WTC11 (cell line): ENCODE measurements around the gene SEL1L. TPM values are rescaled to one million over a fixed set of nuclear protein-coding genes. Genes with fewer than 3 reads are reported as not detected.
"Not testable (repeated sequence)": the region's sequence is repeated elsewhere in the genome, so short reads cannot be mapped to it uniquely, and the experiment has no call there.

ENCODE experiments used
- ATAC-seq: fragments of 200-7000 bp; cut with Tn5 transposase; 2 replicates; pipeline ENCODE4 v1.10.0; 2021; ENCODE audit warnings: mild to moderate bottlenecking, moderate library complexity
- CTCF ChIA-PET: fragments of 300-600 bp; sonication (Branson Sonifier 250); formaldehyde crosslinking; loops from one replicate; lab custom pipeline; 2021; ENCODE audit warnings: antibody characterized with exemption; lab: Charles Lee
- POLR2A ChIA-PET: fragments of 350-600 bp; sonication (Branson Sonifier 250); formaldehyde crosslinking; loops from one replicate; lab custom pipeline; 2021; ENCODE audit warnings: antibody characterized with exemption; lab: Charles Lee
- DNase-seq: peaks from one replicate; pipeline ENCODE4 v3.0.0; 2021; ENCODE audit warnings: low spot score
- H3K27ac Mint-ChIP-seq: 2 replicates; pipeline ENCODE4 v1.8.0; 2021; ENCODE audit warnings: mixed read lengths
- H3K27me3 Mint-ChIP-seq: 2 replicates; pipeline ENCODE4 v1.8.0; 2021; ENCODE audit warnings: low read depth, mild to moderate bottlenecking, moderate library complexity, mixed read lengths
- H3K36me3 Mint-ChIP-seq: 2 replicates; pipeline ENCODE4 v1.8.0; 2021; ENCODE audit warnings: mixed read lengths
- H3K4me1 Mint-ChIP-seq: 2 replicates; pipeline ENCODE4 v1.8.0; 2022; ENCODE audit warnings: mixed read lengths
- H3K4me3 Mint-ChIP-seq: 2 replicates; pipeline ENCODE4 v1.8.0; 2021; ENCODE audit warnings: mild to moderate bottlenecking, moderate library complexity, mixed read lengths
- H3K9me3 Mint-ChIP-seq: 2 replicates; pipeline ENCODE4 v1.8.0; 2021; ENCODE audit warnings: mixed read lengths
- ATF1 ChIP-seq: sonication (generic); formaldehyde crosslinking; IDR thresholded peaks from 2 replicates; pipeline ENCODE4 v1.8.1; 2023; ENCODE audit warnings: mild to moderate bottlenecking, moderate library complexity, missing genetic modification reagents
- FOXK1 ChIP-seq: sonication (generic); formaldehyde crosslinking; IDR thresholded peaks from 2 replicates; pipeline ENCODE4 v1.8.0; 2022; ENCODE audit warnings: mild to moderate bottlenecking, moderate library complexity, missing genetic modification reagents
- HMGA2 ChIP-seq: fragments of 250-450 bp; sonication (Bioruptor Pico); IDR thresholded peaks from 2 replicates; pipeline ENCODE4 v1.4.0; 2021; ENCODE audit warnings: mild to moderate bottlenecking, moderate library complexity
- NFYB ChIP-seq: sonication (generic); formaldehyde crosslinking; conservative IDR thresholded peaks from 2 replicates; pipeline ENCODE4 v1.8.0; 2022; ENCODE audit warnings: low read depth, missing genetic modification reagents
- NR2C2 ChIP-seq: sonication (generic); formaldehyde crosslinking; IDR thresholded peaks from 2 replicates; pipeline ENCODE4 v1.8.0; 2022; ENCODE audit warnings: mild to moderate bottlenecking, missing genetic modification reagents
- ZNF138 ChIP-seq: sonication (generic); formaldehyde crosslinking; conservative IDR thresholded peaks from 2 replicates; pipeline ENCODE4 v1.8.1; 2022; ENCODE audit warnings: mild to moderate bottlenecking, moderate library complexity, missing genetic modification reagents
- ZNF317 ChIP-seq: sonication (generic); formaldehyde crosslinking; IDR thresholded peaks from 2 replicates; pipeline ENCODE4 v1.8.1; 2023; ENCODE audit warnings: low read depth, mild to moderate bottlenecking, moderate library complexity, missing genetic modification reagents, borderline replicate concordance
- ZNF396 ChIP-seq: fragments of 250-450 bp; sonication (Bioruptor Pico); IDR thresholded peaks from 2 replicates; pipeline ENCODE4 v1.8.0; 2021; ENCODE audit warnings: mild to moderate bottlenecking, moderate library complexity, borderline replicate concordance
- ZNF671 ChIP-seq: fragments of 250-450 bp; sonication (Bioruptor Pico); IDR thresholded peaks from 2 replicates; pipeline ENCODE4 v1.8.0; 2021; ENCODE audit warnings: mild to moderate bottlenecking
- total RNA-seq: library from RNA; stranded (reverse); gene quantifications from 3 replicates; pipeline ENCODE4 v1.2.3, GENCODE V29; 2021
- TF ChIP-seq, protein P1 (sequence below): sonication (generic); formaldehyde crosslinking; IDR thresholded peaks from 2 replicates; pipeline ENCODE4 v1.8.0; 2022; ENCODE audit warnings: missing genetic modification reagents
- TF ChIP-seq, protein P2 (sequence below): fragments of 250-450 bp; sonication (Bioruptor Pico); IDR thresholded peaks from 2 replicates; pipeline ENCODE4 v1.9.0; 2021; ENCODE audit warnings: mild to moderate bottlenecking, borderline replicate concordance
- TF ChIP-seq, protein P3 (sequence below): sonication (generic); formaldehyde crosslinking; IDR thresholded peaks from 2 replicates; pipeline ENCODE4 v1.8.1; 2023; ENCODE audit warnings: mild to moderate bottlenecking, missing genetic modification reagents, borderline replicate concordance
- TF ChIP-seq, protein P4 (sequence below): sonication (generic); formaldehyde crosslinking; IDR thresholded peaks from 2 replicates; pipeline ENCODE4 v1.8.0; 2023; ENCODE audit warnings: missing genetic modification reagents

The SEL1L gene
- total RNA-seq, 1 experiment from 2014 or later = 29.1 TPM

GRCh38 chr14:81516986-81517797, 16.5 kb downstream of the SEL1L start:
- Mint-ChIP-seq H3K9me3 (no peaks in the 10 kb centered on the region; the same call in 1 of the 2 replicates), H3K36me3 (peaks cover 23% of the 10 kb centered on the region), H3K4me1 (peaks cover 19% of the 10 kb centered on the region), H3K27me3 (no peaks in the 10 kb centered on the region), H3K27ac (peak overlapping the region; percentile 84), H3K4me3 (no peak overlapping the region)
- ChIA-PET CTCF (no interaction called here), POLR2A (no interaction called here)
- ATAC-seq (peak; percentile 91), DNase-seq (no peak)
- TF ChIP-seq NR2C2 (CRISPR knock-in tag) (no peak), ZNF138 (CRISPR knock-in tag) (no peak), HMGA2 (CRISPR knock-in tag) (no peak), ZNF671 (CRISPR knock-in tag) (no peak), ATF1 (no peak)
- TF ChIP-seq, protein P1, sequence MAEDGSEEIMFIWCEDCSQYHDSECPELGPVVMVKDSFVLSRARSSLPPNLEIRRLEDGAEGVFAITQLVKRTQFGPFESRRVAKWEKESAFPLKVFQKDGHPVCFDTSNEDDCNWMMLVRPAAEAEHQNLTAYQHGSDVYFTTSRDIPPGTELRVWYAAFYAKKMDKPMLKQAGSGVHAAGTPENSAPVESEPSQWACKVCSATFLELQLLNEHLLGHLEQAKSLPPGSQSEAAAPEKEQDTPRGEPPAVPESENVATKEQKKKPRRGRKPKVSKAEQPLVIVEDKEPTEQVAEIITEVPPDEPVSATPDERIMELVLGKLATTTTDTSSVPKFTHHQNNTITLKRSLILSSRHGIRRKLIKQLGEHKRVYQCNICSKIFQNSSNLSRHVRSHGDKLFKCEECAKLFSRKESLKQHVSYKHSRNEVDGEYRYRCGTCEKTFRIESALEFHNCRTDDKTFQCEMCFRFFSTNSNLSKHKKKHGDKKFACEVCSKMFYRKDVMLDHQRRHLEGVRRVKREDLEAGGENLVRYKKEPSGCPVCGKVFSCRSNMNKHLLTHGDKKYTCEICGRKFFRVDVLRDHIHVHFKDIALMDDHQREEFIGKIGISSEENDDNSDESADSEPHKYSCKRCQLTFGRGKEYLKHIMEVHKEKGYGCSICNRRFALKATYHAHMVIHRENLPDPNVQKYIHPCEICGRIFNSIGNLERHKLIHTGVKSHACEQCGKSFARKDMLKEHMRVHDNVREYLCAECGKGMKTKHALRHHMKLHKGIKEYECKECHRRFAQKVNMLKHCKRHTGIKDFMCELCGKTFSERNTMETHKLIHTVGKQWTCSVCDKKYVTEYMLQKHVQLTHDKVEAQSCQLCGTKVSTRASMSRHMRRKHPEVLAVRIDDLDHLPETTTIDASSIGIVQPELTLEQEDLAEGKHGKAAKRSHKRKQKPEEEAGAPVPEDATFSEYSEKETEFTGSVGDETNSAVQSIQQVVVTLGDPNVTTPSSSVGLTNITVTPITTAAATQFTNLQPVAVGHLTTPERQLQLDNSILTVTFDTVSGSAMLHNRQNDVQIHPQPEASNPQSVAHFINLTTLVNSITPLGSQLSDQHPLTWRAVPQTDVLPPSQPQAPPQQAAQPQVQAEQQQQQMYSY = no peak

GRCh38 chr14:81515927-81516326, 17.7 kb downstream of the SEL1L start:
- H3K27me3 Mint-ChIP-seq, CTCF ChIA-PET, DNase-seq, ATAC-seq, H3K9me3 Mint-ChIP-seq, H3K4me3 Mint-ChIP-seq, POLR2A ChIA-PET, H3K27ac Mint-ChIP-seq: not testable (repeated sequence)
- H3K36me3 Mint-ChIP-seq = peaks cover 27% of the 10 kb centered on the region
- H3K4me1 Mint-ChIP-seq = peaks cover 26% of the 10 kb centered on the region

- H3K27me3 Mint-ChIP-seq, POLR2A ChIA-PET: not testable (repeated sequence)
- peaks cover 34% of the 10 kb centered on the region for H3K4me1 Mint-ChIP-seq
These were observed 20.8 kb downstream of the SEL1L start for GRCh38 chr14:81512826-81513225.

DNA sequence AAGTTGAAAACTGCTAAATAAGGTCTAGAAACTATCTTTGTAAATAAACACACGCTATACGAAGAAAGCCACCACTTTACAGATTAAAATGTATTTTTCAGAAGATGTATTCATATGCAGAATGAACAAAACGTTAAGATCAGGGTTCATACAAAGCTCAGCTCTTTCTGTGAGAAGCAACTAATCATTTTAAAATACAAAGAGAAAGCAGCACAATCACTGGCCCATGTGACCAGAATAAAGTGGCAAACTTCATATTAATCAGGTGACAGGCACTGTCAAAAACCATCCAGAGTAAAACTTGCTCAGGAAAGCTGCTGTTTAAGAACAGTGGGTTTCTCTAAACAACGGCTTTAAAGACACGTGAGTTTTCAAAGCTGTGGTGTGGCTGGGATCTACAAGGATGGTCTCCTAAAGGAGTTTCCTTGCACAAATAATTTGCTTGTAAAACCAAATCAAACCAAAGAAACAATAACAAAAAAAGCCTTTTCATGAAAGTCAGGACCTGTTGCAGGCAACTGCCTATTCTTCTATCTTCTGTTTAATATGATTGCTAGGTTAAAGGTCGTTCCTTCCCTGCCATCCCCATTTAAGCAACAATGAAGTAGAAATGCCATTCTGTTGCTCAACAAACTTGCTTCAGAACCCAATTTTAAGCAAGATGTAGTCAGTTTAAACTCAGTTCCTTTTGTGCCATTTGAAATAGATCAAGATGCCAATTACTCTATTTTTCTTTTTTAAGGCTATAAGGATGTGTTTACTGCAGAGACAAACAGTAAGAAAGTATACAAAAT, 22.3 kb downstream of the SEL1L start:
- CTCF ChIA-PET = interaction anchor here (1.5 kb wide), 1 partner anchor 242 kb away, joined by 3 read pairs; no protein-coding TSS in a partner anchor
- POLR2A ChIA-PET = no interaction called here
- no peak overlapping the region for H3K27ac Mint-ChIP-seq
- no peaks in the 10 kb centered on the region for H3K27me3 Mint-ChIP-seq
- ATAC-seq (no peak), DNase-seq (no peak)
- H3K9me3 Mint-ChIP-seq = no peaks in the 10 kb centered on the region; the same call in 1 of the 2 replicates
- H3K36me3 Mint-ChIP-seq = peaks cover 29% of the 10 kb centered on the region
- peaks cover 20% of the 10 kb centered on the region for H3K4me1 Mint-ChIP-seq
- no peak overlapping the region for H3K4me3 Mint-ChIP-seq
- TF ChIP-seq, protein P2, sequence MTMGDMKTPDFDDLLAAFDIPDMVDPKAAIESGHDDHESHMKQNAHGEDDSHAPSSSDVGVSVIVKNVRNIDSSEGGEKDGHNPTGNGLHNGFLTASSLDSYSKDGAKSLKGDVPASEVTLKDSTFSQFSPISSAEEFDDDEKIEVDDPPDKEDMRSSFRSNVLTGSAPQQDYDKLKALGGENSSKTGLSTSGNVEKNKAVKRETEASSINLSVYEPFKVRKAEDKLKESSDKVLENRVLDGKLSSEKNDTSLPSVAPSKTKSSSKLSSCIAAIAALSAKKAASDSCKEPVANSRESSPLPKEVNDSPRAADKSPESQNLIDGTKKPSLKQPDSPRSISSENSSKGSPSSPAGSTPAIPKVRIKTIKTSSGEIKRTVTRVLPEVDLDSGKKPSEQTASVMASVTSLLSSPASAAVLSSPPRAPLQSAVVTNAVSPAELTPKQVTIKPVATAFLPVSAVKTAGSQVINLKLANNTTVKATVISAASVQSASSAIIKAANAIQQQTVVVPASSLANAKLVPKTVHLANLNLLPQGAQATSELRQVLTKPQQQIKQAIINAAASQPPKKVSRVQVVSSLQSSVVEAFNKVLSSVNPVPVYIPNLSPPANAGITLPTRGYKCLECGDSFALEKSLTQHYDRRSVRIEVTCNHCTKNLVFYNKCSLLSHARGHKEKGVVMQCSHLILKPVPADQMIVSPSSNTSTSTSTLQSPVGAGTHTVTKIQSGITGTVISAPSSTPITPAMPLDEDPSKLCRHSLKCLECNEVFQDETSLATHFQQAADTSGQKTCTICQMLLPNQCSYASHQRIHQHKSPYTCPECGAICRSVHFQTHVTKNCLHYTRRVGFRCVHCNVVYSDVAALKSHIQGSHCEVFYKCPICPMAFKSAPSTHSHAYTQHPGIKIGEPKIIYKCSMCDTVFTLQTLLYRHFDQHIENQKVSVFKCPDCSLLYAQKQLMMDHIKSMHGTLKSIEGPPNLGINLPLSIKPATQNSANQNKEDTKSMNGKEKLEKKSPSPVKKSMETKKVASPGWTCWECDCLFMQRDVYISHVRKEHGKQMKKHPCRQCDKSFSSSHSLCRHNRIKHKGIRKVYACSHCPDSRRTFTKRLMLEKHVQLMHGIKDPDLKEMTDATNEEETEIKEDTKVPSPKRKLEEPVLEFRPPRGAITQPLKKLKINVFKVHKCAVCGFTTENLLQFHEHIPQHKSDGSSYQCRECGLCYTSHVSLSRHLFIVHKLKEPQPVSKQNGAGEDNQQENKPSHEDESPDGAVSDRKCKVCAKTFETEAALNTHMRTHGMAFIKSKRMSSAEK (CRISPR knock-in tag) = no peak
- TF ChIP-seq ZNF396 (CRISPR knock-in tag) (no peak), ZNF671 (CRISPR knock-in tag) (no peak), FOXK1 (CRISPR knock-in tag) (no peak), NFYB (no peak), ZNF317 (CRISPR knock-in tag) (no peak)
- TF ChIP-seq, protein P3, sequence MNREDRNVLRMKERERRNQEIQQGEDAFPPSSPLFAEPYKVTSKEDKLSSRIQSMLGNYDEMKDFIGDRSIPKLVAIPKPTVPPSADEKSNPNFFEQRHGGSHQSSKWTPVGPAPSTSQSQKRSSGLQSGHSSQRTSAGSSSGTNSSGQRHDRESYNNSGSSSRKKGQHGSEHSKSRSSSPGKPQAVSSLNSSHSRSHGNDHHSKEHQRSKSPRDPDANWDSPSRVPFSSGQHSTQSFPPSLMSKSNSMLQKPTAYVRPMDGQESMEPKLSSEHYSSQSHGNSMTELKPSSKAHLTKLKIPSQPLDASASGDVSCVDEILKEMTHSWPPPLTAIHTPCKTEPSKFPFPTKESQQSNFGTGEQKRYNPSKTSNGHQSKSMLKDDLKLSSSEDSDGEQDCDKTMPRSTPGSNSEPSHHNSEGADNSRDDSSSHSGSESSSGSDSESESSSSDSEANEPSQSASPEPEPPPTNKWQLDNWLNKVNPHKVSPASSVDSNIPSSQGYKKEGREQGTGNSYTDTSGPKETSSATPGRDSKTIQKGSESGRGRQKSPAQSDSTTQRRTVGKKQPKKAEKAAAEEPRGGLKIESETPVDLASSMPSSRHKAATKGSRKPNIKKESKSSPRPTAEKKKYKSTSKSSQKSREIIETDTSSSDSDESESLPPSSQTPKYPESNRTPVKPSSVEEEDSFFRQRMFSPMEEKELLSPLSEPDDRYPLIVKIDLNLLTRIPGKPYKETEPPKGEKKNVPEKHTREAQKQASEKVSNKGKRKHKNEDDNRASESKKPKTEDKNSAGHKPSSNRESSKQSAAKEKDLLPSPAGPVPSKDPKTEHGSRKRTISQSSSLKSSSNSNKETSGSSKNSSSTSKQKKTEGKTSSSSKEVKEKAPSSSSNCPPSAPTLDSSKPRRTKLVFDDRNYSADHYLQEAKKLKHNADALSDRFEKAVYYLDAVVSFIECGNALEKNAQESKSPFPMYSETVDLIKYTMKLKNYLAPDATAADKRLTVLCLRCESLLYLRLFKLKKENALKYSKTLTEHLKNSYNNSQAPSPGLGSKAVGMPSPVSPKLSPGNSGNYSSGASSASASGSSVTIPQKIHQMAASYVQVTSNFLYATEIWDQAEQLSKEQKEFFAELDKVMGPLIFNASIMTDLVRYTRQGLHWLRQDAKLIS (CRISPR knock-in tag) = no peak
- TF ChIP-seq, protein P4, sequence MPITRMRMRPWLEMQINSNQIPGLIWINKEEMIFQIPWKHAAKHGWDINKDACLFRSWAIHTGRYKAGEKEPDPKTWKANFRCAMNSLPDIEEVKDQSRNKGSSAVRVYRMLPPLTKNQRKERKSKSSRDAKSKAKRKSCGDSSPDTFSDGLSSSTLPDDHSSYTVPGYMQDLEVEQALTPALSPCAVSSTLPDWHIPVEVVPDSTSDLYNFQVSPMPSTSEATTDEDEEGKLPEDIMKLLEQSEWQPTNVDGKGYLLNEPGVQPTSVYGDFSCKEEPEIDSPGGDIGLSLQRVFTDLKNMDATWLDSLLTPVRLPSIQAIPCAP (CRISPR knock-in tag) = no peak

More at GRCh38 chr14:81512826-81513225, 20.8 kb downstream of the SEL1L start:
- DNase-seq, ATAC-seq, H3K9me3 Mint-ChIP-seq, H3K27ac Mint-ChIP-seq, H3K4me3 Mint-ChIP-seq, CTCF ChIA-PET: not testable (repeated sequence)
- TF ChIP-seq NFYB = peak; percentile 28; the same call in 1 of the 2 replicates
- peaks cover 27% of the 10 kb centered on the region for H3K36me3 Mint-ChIP-seq
